GM11168 (cell line): ENCODE data around the gene ITGB7.

Experiments
- in situ Hi-C: fragments of 300-500 bp; cut with MboI; formaldehyde crosslinking; loops from one replicate; pipeline ENCODE4 v1.12.0; 2022; ENCODE audit warnings: low sequenced_read_pairs; ENCODE audit not compliant: unreplicated experiment

Gene ITGB7

GRCh38 chr12:53159195-53159839 lies 47.7 kb downstream of the ITGB7 start:
- in situ Hi-C loops, result no loop called here

DNA sequence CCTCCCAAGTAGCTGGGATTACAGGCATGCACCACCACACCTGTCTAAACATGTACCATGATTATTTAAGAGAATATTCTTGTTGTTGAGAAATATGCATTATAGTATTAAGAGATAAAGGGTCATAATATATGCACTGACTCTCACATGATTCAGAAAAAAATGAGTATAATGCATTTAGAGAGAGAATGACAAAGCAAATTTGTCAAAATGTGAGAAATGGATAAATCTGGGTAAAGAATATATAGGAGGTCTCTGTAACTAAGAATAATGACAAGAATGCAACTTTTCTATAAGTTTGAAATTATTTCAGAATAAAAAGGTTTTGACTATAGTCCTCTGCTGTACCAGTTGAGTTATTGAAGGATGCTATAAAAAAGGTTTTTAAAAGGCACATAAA lies 54.7 kb downstream of the ITGB7 start:
- in situ Hi-C loops, result no loop called here

- in situ Hi-C loops, result no loop called here
These were observed 56.0 kb downstream of the ITGB7 start for GRCh38 chr12:53151039-53151438.

- in situ Hi-C loops, result no loop called here
These were observed 59.4 kb downstream of the ITGB7 start for GRCh38 chr12:53147653-53148052.

GRCh38 chr12:53147181-53147580 lies 59.9 kb downstream of the ITGB7 start:
- in situ Hi-C loops, result no loop called here

DNA sequence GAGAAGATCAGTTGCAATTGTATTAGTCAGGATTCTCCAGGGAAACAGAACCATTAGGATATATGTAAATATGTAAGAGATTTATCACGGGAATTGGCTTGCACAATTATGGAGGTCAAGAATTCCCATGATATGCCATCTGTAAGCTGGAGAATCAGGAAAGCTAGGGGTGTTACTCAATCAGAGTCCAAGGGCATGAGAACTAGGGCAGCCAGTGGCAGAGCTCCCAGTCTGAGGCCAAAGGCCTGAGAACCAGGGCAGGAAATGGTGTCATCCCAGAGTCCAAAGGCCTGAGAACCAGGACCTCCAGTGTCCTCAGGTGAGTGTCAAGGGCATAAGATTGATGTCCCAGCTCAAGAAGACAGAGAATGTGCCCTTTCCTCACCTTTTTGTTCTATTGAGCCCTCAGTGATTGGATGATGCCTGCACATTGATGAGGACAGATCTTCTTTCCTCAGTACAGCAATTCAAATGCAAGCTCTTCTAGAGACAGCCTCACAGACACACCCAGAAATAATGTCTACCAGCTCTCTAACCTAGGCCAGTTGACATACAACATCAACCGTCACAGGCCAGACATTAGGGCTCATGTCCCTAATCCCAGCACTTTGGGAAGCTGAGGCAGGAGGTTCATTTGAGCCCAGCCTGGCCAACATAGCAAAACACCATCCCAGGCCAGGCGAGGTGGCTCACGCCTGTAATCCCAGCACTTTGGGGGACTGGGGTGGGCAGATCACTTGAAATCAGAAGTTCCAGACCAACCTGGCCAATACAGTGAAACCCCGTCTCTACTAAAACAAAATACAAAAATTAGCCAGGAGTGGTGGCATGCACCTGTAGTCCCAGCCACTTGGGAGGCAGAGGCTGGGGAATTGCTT lies 61.4 kb downstream of the ITGB7 start:
- in situ Hi-C loops, result no loop called here

DNA sequence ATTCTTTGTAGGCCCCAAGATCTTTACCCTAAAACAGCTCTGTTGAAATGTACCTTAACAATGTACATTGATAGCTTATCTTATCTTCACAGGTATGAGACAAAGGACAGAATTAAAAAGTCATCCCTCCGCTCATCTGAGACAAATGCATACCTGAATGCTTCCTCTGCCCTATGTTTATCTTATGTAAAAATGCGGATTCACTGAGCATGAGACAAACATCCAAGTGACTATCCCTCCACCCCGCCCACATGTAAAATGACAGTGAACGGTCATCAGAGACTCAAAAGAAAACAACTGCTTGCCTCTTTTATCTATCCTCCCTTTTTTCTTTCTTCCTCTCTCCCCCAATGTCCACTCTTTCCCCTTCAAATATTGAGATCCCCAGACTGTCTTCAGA lies 63.7 kb downstream of the ITGB7 start:
- in situ Hi-C loops, result no loop called here
